HUES6 (cell line): ENCODE measurements around the gene SLCO1A2.

Source experiments
- H3K27ac ChIP-seq: 2 replicates; pipeline ENCODE4 v1.7.0; 2013; ENCODE audit warnings: low read depth, mild to moderate bottlenecking, low read length, inconsistent platforms
- H3K27me3 ChIP-seq: 2 replicates; pipeline ENCODE4 v1.6.1; 2013; ENCODE audit warnings: low read length; ENCODE audit not compliant: control insufficient read depth, insufficient read depth
- H3K36me3 ChIP-seq: 2 replicates; pipeline ENCODE4 v1.6.1; 2013; ENCODE audit warnings: low read length; ENCODE audit not compliant: control insufficient read depth, insufficient read depth
- H3K4me1 ChIP-seq: 2 replicates; pipeline ENCODE4 v1.6.1; 2013; ENCODE audit warnings: low read length; ENCODE audit not compliant: control insufficient read depth, insufficient read depth
- H3K4me3 ChIP-seq: 2 replicates; pipeline ENCODE4 v1.5.1; 2013; ENCODE audit warnings: low read depth, low read length
- H3K9ac ChIP-seq: one replicate; pipeline ENCODE4 v1.6.1; 2013; ENCODE audit warnings: mild to moderate bottlenecking, low read length
- H3K9me3 ChIP-seq: 2 replicates; pipeline ENCODE4 v1.6.1; 2013; ENCODE audit warnings: low read depth, low read length; ENCODE audit not compliant: control insufficient read depth, insufficient read depth

Gene SLCO1A2

DNA sequence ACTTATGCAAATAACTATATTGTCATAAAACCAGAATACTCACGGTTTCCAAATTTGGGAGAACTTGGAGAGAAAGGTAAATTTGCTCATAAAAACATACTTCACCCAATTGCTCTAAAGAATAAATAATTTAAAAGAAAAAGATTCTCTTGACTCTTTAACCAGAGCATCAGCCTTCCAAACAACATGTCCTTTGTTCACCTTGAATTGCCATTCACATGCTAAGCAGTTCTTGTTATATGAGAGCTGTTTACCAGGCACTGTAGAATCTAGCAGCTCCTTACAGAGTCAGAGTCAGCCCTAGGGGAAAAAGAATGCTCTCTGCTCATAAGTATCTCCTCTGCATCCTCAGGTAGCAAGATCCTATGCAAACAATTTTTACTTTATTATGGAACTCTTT is 10.2 kb downstream of the SLCO1A2 start:
- peak overlapping the region; percentile 68; the same call in 1 of the 2 replicates for H3K27ac ChIP-seq
- H3K4me3 ChIP-seq = 0 out of 2 replicates have a peak overlapping the region, but pooled peaks have one; percentile 11
- H3K9me3 ChIP-seq = peaks cover 47% of the 10 kb centered on the region
- peaks cover 14% of the 10 kb centered on the region for H3K36me3 ChIP-seq
- no peak overlapping the region for H3K9ac ChIP-seq
- peaks cover 20% of the 10 kb centered on the region for H3K4me1 ChIP-seq
- no peaks in the 10 kb centered on the region for H3K27me3 ChIP-seq

DNA sequence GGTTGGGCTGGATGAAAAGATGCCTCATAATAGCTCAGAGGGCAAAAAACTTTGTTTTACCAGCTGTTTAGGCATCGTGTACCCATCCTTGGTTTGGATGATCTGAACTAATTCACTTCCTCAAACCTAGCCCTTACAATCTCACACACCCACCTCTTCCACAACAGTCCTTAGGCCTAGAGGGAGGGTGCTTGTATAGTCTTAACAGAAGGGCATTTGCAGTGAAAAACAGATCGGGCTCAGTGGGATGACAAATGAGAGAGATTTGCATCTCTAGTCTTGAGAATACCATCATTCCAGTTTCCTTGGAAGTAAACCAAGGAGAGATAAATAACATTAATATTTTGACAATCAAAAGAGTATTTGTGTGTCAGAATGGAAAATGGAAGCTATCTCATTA is 11.0 kb downstream of the SLCO1A2 start:
- no peaks in the 10 kb centered on the region for H3K27me3 ChIP-seq
- H3K9me3 ChIP-seq = peaks cover 40% of the 10 kb centered on the region
- H3K4me3 ChIP-seq = no peak overlapping the region
- peak overlapping the region; percentile 68; the same call in 1 of the 2 replicates for H3K27ac ChIP-seq
- peaks cover 14% of the 10 kb centered on the region for H3K36me3 ChIP-seq
- no peak overlapping the region for H3K9ac ChIP-seq
- peaks cover 20% of the 10 kb centered on the region for H3K4me1 ChIP-seq

DNA sequence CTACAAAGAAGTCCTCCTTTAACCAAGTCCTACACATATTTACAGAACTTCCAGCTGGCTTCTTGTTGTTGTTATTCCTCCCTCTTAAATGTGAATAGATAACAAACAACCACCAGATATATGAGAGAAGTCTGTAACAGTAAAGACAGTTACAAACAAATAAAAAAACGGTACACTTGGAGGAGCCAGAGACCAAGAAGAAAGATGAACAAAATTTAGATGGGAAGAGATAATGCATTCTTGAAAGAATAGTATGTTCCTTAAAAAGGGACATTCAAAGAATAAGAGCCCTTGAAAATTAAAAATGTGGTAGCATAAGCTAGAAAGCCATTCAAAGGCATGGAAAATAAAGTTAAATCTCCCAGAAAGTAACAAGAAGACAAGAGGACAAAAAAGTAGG is 25.9 kb downstream of the SLCO1A2 start:
- H3K27ac ChIP-seq = no peak overlapping the region
- no peaks in the 10 kb centered on the region for H3K27me3 ChIP-seq
- H3K9ac ChIP-seq = no peak overlapping the region
- no peaks in the 10 kb centered on the region for H3K9me3 ChIP-seq
- no peak overlapping the region for H3K4me3 ChIP-seq
- no peaks in the 10 kb centered on the region for H3K4me1 ChIP-seq
- no peaks in the 10 kb centered on the region for H3K36me3 ChIP-seq

DNA sequence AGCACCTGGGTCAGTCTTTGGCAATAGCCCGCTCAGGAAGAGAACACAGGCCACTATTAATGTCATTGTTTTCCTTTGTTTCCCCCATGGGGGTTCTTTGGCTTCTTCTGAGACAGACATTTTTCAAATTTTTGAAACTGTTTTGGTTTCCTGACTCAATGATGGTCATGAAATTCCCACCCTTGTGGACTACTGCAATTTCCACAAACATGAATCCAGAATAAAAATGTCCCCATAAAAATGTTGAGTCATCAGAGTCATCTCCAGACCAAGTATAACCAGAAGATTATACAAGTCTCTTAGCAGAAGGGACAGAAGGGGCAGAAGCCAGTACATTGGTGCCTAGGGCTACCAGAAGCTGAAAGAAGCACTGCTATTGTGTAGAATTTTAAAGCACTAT is 29.1 kb downstream of the SLCO1A2 start:
- Histone ChIP-seq H3K4me1 (no peaks in the 10 kb centered on the region), H3K36me3 (no peaks in the 10 kb centered on the region), H3K4me3 (no peak overlapping the region), H3K27ac (no peak overlapping the region), H3K9ac (no peak overlapping the region), H3K27me3 (no peaks in the 10 kb centered on the region), H3K9me3 (no peaks in the 10 kb centered on the region)

DNA sequence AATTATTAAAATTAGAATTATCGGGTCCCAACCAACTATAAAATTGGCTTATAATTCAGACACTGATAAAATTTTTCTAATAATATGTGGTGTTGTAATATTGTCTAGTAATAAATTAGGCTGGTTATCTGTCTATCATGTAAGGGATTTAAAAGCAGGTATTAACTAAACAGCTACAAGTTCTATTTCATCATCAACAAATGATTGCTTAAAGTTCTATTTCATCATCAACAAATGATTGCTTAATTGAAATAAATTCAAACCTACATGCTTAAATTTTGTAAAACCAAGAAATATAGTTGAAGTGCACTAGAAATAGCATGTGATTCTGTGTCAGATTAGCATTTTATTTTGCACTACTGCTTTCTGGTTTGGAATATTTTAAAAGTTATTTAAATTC is 34.1 kb downstream of the SLCO1A2 start:
- Histone ChIP-seq H3K36me3 (no peaks in the 10 kb centered on the region), H3K4me3 (no peak overlapping the region), H3K27ac (no peak overlapping the region), H3K27me3 (no peaks in the 10 kb centered on the region), H3K9me3 (no peaks in the 10 kb centered on the region), H3K4me1 (no peaks in the 10 kb centered on the region), H3K9ac (no peak overlapping the region)

DNA sequence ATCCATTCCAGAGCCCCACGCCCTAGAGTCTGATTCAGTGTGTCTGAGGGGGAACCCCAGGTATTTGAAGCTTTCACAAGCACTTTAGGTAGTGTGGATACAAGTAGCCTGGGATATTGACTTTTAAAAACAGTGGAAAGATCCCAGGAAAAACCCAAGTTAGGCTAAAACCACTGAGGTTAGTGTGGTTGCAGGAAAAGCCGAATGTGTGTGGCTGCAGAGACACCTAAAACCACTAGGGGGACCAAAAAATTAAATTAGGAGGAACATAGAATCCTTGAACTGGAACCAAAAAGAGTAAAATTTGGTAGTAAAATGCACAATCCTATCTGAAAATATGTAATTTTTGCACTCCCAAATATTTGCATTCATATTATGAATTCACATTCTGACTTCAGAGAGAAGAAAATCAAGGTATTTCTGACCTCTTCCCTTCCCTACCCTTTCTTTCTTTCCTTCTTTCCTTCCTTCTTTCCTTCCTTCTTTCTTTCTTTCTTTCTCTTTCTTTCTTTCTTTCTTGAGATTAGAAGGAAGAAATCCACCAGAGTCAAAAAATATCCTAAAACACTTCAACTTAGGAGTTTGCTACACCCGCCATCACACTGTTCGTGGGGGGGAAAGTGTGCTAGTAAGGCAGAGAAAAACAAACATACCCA is 37.8 kb downstream of the SLCO1A2 start:
- H3K4me1 ChIP-seq = no peaks in the 10 kb centered on the region

DNA sequence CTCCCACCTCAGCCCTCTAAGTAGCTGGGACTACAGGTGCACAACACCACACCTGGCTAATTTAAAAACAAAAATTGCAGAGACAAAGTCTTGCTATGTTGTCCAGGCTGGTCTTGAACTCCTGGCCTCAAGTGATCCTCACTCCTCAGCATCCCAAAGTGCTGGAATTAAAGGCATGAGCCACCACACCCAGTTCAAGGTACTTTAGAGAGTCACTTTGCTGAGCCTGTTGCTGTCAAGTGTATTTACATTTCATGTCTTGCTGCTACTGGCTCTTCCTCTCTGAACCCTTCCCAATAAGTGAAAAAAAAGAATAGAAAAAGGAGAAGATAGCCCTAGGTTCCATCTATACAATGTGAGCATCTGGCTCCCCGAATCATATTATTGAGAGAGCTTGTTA is 38.4 kb downstream of the SLCO1A2 start:
- no peak overlapping the region for H3K9ac ChIP-seq
- no peaks in the 10 kb centered on the region for H3K36me3 ChIP-seq
- H3K27me3 ChIP-seq = no peaks in the 10 kb centered on the region
- no peak overlapping the region for H3K27ac ChIP-seq
- no peaks in the 10 kb centered on the region for H3K4me1 ChIP-seq
- H3K9me3 ChIP-seq = no peaks in the 10 kb centered on the region
- no peak overlapping the region for H3K4me3 ChIP-seq

More for the DNA sequence above, 37.8 kb downstream of the SLCO1A2 start:
- Histone ChIP-seq H3K27ac (no peak overlapping the region), H3K9me3 (no peaks in the 10 kb centered on the region), H3K27me3 (no peaks in the 10 kb centered on the region), H3K9ac (no peak overlapping the region), H3K36me3 (no peaks in the 10 kb centered on the region), H3K4me3 (no peak overlapping the region)

DNA sequence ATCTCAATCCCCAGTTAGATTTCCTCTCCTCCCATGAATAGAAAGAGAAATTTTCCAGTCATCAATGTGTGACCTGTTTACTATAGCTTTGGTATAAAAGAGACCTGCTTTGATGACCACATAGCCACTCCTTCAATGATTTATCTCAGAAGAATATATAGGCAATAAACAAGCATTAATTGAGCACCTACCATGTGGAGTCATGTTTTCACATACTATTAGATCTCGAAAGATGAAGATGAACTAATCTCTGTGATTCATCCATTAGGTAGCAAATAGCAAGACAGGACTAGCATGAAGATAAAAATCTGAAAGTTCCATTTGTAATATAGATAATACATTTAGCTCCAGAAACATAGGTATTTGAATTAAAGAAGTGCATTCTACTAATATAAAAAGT is 40.5 kb downstream of the SLCO1A2 start:
- H3K4me3 ChIP-seq = no peak overlapping the region
- H3K27ac ChIP-seq = no peak overlapping the region
- no peak overlapping the region for H3K9ac ChIP-seq
- no peaks in the 10 kb centered on the region for H3K4me1 ChIP-seq
- no peaks in the 10 kb centered on the region for H3K27me3 ChIP-seq
- H3K9me3 ChIP-seq = no peaks in the 10 kb centered on the region
- H3K36me3 ChIP-seq = no peaks in the 10 kb centered on the region

DNA sequence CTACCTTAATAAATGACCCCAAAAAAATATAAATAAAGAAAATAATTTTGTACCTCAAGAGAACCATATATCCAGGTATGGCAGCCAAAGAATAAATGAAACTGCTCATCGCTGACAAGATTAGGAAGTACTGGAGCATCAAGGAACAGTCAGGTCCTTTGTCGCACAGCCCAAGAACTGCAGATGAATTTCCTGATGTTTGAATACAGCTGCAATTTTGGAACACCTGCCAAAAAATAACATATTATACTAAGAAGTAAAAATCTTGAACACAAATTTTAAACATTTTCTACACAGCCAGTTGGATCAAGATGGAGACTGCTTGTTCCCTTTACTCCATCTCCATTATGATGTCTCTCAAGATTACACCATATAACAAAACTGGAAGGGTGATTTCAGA is 42.6 kb downstream of the SLCO1A2 start:
- Histone ChIP-seq H3K9me3 (no peaks in the 10 kb centered on the region), H3K27me3 (no peaks in the 10 kb centered on the region), H3K36me3 (no peaks in the 10 kb centered on the region), H3K9ac (no peak overlapping the region), H3K27ac (no peak overlapping the region), H3K4me1 (no peaks in the 10 kb centered on the region), H3K4me3 (no peak overlapping the region)

DNA sequence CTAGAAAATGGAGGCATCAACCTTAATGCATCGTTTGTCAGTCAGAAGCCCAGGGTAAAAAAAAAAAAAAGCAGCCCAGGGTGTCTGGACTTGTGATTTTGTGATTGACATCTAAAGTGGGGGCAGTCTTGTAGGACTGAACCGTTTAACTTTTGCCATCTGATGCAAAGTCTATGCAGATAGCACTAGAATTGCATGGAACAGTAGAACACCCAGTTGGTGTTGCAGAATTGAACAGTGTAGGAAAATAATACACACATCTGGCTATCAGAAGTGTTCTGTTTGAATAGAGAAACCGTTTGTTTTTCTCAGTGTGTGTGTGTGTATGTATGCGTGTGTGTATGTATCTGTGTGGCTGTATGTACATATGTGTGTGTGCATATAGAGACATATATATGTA is 45.0 kb downstream of the SLCO1A2 start:
- H3K36me3 ChIP-seq = no peaks in the 10 kb centered on the region

DNA sequence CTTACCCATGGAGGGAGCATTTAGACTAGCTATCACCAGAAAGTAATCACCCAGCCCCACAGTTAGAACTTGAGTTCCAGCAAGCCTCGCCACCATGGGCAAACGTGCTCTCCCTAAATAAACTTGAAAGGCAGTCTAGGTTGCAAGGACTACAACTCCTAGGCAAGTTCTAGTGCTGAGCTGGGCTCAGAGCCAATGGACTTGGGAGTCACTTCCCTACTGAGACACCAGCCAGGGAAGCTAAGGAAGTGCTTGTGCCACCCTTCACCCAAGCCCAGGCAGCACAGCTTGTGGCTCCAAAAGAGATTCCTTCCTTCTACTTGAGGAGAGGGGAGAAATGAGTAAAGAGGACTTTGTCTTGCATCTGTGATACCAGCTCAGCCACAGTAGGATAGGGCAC is 57.9 kb downstream of the SLCO1A2 start:
- Histone ChIP-seq H3K4me1 (no peaks in the 10 kb centered on the region), H3K27ac (no peak overlapping the region), H3K4me3 (no peak overlapping the region)

More for the DNA sequence above, 45.0 kb downstream of the SLCO1A2 start:
- H3K4me3 ChIP-seq = no peak overlapping the region
- no peaks in the 10 kb centered on the region for H3K9me3 ChIP-seq
- H3K9ac ChIP-seq = no peak overlapping the region
- no peaks in the 10 kb centered on the region for H3K4me1 ChIP-seq
- no peak overlapping the region for H3K27ac ChIP-seq
- H3K27me3 ChIP-seq = no peaks in the 10 kb centered on the region

More for the DNA sequence above, 57.9 kb downstream of the SLCO1A2 start:
- H3K27me3 ChIP-seq = no peaks in the 10 kb centered on the region
- H3K9me3 ChIP-seq = no peaks in the 10 kb centered on the region
- H3K36me3 ChIP-seq = no peaks in the 10 kb centered on the region
- no peak overlapping the region for H3K9ac ChIP-seq
